Measurements from ENCODE around the gene LRP1.

DNA sequence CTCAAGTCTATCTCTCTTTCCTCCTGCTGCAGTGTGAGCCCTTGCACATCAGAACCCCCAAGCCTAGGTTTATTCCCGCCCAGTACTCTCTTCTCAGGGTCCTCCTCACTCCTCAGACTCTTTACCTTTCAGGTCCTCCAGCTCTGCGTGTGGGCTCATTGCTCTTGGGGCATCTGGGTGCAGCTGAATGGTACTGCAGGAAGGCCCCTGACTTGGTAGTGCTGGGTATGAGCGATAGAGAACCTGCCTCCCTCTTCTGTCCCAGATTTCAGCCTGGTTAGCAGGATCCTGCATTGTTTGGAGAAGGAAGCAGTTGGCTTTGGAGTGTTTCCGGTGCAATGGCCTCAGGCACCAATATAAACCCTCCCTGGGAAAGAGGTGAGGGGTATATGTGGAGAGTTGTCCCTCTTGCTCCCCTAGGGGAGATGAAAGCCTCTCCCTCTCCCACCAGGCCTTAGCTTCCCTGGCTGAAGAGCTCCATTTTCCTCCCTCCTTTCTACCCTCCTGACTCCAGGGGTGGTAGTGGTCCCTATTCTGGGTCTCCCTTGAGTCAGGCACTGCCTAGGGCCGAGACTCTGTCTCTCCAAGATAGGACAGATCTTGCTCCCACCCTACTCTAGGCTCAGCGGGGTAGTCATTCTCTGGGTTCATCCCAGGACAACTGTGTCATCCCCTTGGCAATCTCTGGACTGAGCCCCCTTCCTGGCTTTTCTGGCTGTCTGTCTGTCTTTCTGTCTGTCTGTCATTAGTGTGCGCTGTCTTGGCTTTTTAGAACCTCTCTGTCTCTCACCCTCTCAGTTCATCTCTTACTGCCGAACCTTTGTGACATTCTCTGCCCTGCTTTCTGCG, 3.8 kb downstream of the LRP1 start:
- TF ChIP-seq, protein P1, sequence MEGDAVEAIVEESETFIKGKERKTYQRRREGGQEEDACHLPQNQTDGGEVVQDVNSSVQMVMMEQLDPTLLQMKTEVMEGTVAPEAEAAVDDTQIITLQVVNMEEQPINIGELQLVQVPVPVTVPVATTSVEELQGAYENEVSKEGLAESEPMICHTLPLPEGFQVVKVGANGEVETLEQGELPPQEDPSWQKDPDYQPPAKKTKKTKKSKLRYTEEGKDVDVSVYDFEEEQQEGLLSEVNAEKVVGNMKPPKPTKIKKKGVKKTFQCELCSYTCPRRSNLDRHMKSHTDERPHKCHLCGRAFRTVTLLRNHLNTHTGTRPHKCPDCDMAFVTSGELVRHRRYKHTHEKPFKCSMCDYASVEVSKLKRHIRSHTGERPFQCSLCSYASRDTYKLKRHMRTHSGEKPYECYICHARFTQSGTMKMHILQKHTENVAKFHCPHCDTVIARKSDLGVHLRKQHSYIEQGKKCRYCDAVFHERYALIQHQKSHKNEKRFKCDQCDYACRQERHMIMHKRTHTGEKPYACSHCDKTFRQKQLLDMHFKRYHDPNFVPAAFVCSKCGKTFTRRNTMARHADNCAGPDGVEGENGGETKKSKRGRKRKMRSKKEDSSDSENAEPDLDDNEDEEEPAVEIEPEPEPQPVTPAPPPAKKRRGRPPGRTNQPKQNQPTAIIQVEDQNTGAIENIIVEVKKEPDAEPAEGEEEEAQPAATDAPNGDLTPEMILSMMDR (IDR thresholded peaks at IDR 0.05): no peak
- no peak for TF ChIP-seq EP300 (IDR thresholded peaks at IDR 0.05)
